MCF 10A (cell line): ENCODE data around the gene ATP2A2. TPM values are rescaled to one million over a fixed set of nuclear protein-coding genes. Genes with fewer than 3 reads are reported as not detected.
"Not testable (repeated sequence)": the region's sequence is repeated elsewhere in the genome, so short reads cannot be mapped to it uniquely, and the experiment has no call there.

Experiments used
- BruUV-seq: library from RNA; stranded (reverse); fragments of 400-500 nt; replicated peaks from 2 replicates; lab custom pipeline; 2021; lab: Mats Ljungman, UMichigan
- CTCF ChIA-PET: fragments of 300-600 bp; sonication (Branson Sonifier 250); formaldehyde crosslinking; extraction: SDS; loops from one replicate; lab custom pipeline; 2021; ENCODE audit warnings: antibody characterized with exemption, inconsistent platforms; lab: Yijun Ruan, JAX
- POLR2A ChIA-PET: fragments of 300-600, 350-650 bp; sonication (Branson Sonifier 250); formaldehyde crosslinking; extraction: SDS; loops from one replicate; lab custom pipeline; 2020; ENCODE audit warnings: antibody characterized with exemption, inconsistent platforms; lab: Yijun Ruan, JAX
- DNase-seq: peaks from one replicate; pipeline ENCODE4 v3.0.0-alpha.2; 2018; ENCODE audit not compliant: unreplicated experiment
- H3K27ac Mint-ChIP-seq: one replicate; pipeline ENCODE4 v1.8.0; 2022; ENCODE audit warnings: mild to moderate bottlenecking, low read depth, mixed read lengths; ENCODE audit not compliant: unreplicated experiment
- H3K27me3 Mint-ChIP-seq: one replicate; pipeline ENCODE4 v1.8.0; 2022; ENCODE audit warnings: mixed read lengths; ENCODE audit not compliant: insufficient read depth, unreplicated experiment
- H3K36me3 Mint-ChIP-seq: one replicate; pipeline ENCODE4 v1.8.0; 2022; ENCODE audit warnings: mild to moderate bottlenecking, moderate library complexity, mixed read lengths; ENCODE audit not compliant: insufficient read depth, unreplicated experiment
- H3K4me1 Mint-ChIP-seq: one replicate; pipeline ENCODE4 v1.8.0; 2022; ENCODE audit warnings: mixed read lengths; ENCODE audit not compliant: insufficient read depth, unreplicated experiment
- H3K4me3 Mint-ChIP-seq: one replicate; pipeline ENCODE4 v1.8.0; 2022; ENCODE audit warnings: mild to moderate bottlenecking, moderate library complexity, mixed read lengths; ENCODE audit not compliant: unreplicated experiment
- H3K9me3 Mint-ChIP-seq: one replicate; pipeline ENCODE4 v1.8.0; 2022; ENCODE audit warnings: mixed read lengths; ENCODE audit not compliant: unreplicated experiment
- intact Hi-C: fragments of 100-400 bp; cut with micrococcal nuclease; formaldehyde crosslinking; loops from 2 replicates; pipeline ENCODE4 v1.14.1; 2022
- total RNA-seq: library from RNA; stranded (reverse); gene quantifications from 2 replicates; pipeline ENCODE4 v1.2.3, GENCODE V29; 2022
- TF ChIP-seq, protein P1 (sequence below): fragments of 200-600 bp; IDR thresholded peaks from one replicate; pipeline ENCODE4 v1.8.0; 2022; ENCODE audit warnings: antibody characterized with exemption, mild to moderate bottlenecking; ENCODE audit not compliant: unreplicated experiment

ATP2A2 gene
- total RNA-seq, 1 experiment from 2014 or later, result 272 TPM

DNA sequence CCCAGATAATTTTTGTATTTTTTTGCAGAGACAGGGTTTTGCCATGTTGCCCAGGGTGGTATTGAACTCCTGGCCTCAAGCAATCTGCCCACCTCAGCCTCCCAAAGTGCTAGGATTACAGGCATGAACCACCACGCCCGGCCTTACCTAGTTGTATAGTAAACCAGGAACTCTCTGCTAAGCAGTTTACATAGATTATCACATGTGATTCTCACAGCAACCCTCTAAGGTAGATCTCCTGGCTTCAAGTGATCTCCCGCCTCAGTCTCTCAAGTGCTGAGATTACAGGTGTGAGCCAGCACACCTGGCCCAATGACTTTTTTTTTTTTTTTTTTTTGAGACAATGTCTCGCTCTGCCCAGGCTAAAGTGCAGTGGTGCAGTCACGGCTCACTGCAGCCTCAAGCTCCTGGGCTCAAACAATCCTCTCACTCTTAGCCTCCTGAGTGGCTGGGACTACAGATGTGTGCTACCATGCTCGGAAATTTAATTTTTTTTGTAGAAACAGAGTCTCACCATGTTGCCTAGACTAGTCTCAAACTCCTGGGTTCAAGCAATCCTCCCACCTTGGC lies 26.0 kb upstream of the ATP2A2 start:
- POLR2A ChIA-PET, result no interaction called here
- no TSS peak for BruUV-seq
- H3K27ac Mint-ChIP-seq, result no peak overlapping the region
- intact Hi-C loops, result no loop called here
- no peaks in the 10 kb centered on the region for H3K9me3 Mint-ChIP-seq
- TF ChIP-seq, protein P1, sequence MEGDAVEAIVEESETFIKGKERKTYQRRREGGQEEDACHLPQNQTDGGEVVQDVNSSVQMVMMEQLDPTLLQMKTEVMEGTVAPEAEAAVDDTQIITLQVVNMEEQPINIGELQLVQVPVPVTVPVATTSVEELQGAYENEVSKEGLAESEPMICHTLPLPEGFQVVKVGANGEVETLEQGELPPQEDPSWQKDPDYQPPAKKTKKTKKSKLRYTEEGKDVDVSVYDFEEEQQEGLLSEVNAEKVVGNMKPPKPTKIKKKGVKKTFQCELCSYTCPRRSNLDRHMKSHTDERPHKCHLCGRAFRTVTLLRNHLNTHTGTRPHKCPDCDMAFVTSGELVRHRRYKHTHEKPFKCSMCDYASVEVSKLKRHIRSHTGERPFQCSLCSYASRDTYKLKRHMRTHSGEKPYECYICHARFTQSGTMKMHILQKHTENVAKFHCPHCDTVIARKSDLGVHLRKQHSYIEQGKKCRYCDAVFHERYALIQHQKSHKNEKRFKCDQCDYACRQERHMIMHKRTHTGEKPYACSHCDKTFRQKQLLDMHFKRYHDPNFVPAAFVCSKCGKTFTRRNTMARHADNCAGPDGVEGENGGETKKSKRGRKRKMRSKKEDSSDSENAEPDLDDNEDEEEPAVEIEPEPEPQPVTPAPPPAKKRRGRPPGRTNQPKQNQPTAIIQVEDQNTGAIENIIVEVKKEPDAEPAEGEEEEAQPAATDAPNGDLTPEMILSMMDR, result no peak
- peaks cover 6% of the 10 kb centered on the region for H3K36me3 Mint-ChIP-seq
- H3K27me3 Mint-ChIP-seq, result no peaks in the 10 kb centered on the region
- CTCF ChIA-PET, result no interaction called here
- no peak overlapping the region for H3K4me3 Mint-ChIP-seq
- no peak for DNase-seq
- H3K4me1 Mint-ChIP-seq, result no peaks in the 10 kb centered on the region

DNA sequence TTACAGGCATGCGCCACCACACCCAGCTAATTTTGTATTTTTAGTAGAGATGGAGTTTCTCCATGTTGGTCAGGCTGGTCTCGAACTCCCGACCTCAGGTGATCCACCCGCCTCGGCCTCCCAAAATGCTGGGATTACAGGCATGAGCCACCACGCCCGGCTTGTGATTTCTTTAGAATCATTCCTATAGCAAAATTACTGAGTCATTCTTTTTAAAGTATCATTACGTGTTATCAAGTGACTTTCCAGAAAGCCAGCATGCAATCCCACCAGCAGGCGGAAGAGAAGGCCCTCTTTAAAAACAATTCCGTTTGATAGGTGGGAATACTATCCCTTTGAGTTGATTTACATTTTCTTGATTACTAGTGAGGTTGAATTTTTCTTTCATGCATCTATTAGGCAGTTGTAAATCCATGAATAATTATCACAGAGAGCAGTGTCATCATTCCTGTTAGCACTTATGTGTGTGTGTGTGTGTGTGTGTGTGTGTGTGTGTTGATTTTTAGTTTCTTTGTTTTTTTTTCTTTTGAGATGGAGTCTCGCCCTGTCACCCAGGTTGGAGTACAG lies 25.1 kb upstream of the ATP2A2 start:
- BruUV-seq, intact Hi-C loops, H3K4me1 Mint-ChIP-seq, H3K27ac Mint-ChIP-seq, H3K4me3 Mint-ChIP-seq, DNase-seq, CTCF ChIA-PET, H3K9me3 Mint-ChIP-seq, H3K27me3 Mint-ChIP-seq, H3K36me3 Mint-ChIP-seq: not testable (repeated sequence)
- POLR2A ChIA-PET, result interaction anchor here (0.6 to 1.2 kb wide), 4 partner anchors 8 to 72 kb away, joined by 3 to 4 read pairs (median 4); no protein-coding TSS in a partner anchor

DNA sequence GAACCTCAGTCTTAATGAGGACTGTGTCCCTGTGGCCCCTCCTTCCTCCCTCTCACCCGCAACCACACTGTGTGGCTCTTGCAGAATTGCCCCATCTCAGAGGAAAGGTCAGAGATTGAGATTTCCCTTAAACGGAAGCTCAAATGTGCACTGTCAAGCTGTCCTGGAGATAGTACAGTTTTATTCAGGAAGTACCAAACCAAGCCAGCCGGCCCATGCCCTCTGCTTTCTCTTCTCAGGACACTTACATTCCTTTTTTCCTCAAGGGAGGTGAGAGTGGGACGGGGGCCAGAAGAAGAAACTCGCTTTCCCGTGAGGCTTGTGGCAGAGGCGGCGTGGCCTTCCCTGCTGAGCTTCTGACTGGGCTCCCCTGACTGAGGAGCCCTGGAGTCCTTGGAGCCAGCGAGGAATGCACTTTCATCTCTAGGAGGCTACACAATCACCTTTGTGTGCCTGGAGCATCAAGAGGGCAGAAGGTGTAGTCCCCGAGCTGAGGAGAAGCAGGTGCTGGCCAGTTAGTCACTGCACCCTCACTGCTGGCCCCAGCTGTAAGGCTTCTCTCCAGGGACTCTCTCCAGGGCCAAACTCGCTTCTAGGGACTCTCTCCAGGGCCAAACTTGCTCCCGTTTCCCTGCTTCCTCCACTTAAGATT lies 24.1 kb upstream of the ATP2A2 start:
- H3K4me3 Mint-ChIP-seq, result no peak overlapping the region
- BruUV-seq, result no TSS peak
- CTCF ChIA-PET, result interaction anchor here (1.1 kb wide), 2 partner anchors 32 to 83 kb away, joined by 3 to 5 read pairs; no protein-coding TSS in a partner anchor
- intact Hi-C loops, result no loop called here
- no peaks in the 10 kb centered on the region for H3K27me3 Mint-ChIP-seq
- no peaks in the 10 kb centered on the region for H3K4me1 Mint-ChIP-seq
- no peak for DNase-seq
- POLR2A ChIA-PET, result interaction anchor here (0.6 to 1.2 kb wide), 6 partner anchors 9 to 236 kb away, joined by 3 to 4 read pairs (median 3); no protein-coding TSS in a partner anchor
- TF ChIP-seq, protein P1, result no peak
- no peak overlapping the region for H3K27ac Mint-ChIP-seq
- H3K36me3 Mint-ChIP-seq, result peaks cover 6% of the 10 kb centered on the region
- no peaks in the 10 kb centered on the region for H3K9me3 Mint-ChIP-seq

DNA sequence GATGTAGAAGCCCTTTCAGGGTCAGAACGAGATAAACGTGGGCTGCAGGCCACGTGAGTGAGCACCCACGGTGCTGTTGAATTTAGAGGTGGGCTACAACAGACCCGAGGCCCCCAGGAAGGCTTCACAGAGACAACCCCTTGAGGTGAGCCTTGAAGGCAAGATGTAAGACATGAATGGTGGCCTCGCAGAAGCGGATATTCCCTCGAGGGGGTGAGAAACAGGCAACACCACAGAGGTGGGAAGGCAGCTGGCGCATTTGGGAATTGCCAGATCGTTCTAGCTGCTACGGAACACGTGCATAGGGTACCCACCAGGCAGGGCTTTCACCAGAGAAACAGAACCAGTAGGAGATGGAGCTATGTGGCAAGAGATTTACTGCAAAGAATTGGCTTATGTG lies 22.6 kb upstream of the ATP2A2 start:
- H3K27ac Mint-ChIP-seq, result no peak overlapping the region
- CTCF ChIA-PET, result interaction anchor here (1.1 kb wide), 1 partner anchor 10 kb away, joined by 3 read pairs; no protein-coding TSS in a partner anchor
- POLR2A ChIA-PET, result interaction anchor here (1.1 to 2.4 kb wide), 2 partner anchors 10 to 34 kb away, joined by 3 to 9 read pairs; no protein-coding TSS in a partner anchor
- no peaks in the 10 kb centered on the region for H3K9me3 Mint-ChIP-seq
- H3K27me3 Mint-ChIP-seq, result no peaks in the 10 kb centered on the region
- no peak overlapping the region for H3K4me3 Mint-ChIP-seq
- DNase-seq, result no peak
- intact Hi-C loops, result no loop called here
- no peaks in the 10 kb centered on the region for H3K36me3 Mint-ChIP-seq
- BruUV-seq, result no TSS peak
- TF ChIP-seq, protein P1, result no peak
- H3K4me1 Mint-ChIP-seq, result peaks cover 10% of the 10 kb centered on the region
